ENCODE measurements around the gene CLEC16A. TPM values are rescaled to one million over a fixed set of nuclear protein-coding genes. Genes with fewer than 3 reads are reported as not detected.

Gene CLEC16A
- total RNA-seq, 1 donor from 2014 or later: 14.6 TPM

DNA sequence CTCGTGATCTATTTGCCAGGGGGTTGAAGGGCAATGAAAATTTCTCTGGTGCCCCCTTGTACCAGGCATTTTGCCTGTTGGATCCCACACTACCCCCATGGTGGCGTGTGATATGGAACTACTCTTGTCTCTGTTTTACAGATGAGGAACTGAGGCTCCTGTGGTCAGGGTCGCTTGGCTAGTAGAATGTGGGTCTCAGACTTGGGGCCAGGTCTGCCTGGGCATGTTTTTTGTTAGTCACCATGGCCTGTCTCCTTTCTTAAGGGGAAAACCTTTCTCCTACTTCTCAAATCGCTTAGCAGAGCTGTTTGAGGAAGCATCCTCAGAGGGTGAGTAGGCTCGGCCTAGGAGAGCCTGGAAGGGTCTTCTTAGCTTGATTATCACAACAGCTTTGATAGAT, 51.2 kb downstream of the CLEC16A start:
- Histone ChIP-seq H3K9me3 (ENCODE audit: control insufficient read depth in 3 of 3, low read length in 3 of 3) (no peaks in the 10 kb centered on the region), H3K27ac (ENCODE audit: low read depth, low read length) (no peak overlapping the region), H3K9ac (ENCODE audit: low read depth in 1 of 3, low read length in 3 of 3) (no peak overlapping the region), H3K4me1 (ENCODE audit: control insufficient read depth in 3 of 3, insufficient read depth in 3 of 3, low read length in 3 of 3) (no peaks in the 10 kb centered on the region), H3K36me3 (ENCODE audit: control insufficient read depth in 3 of 3, insufficient read depth in 3 of 3, low read length in 3 of 3) (peaks cover 10 to 25% (median 22%) of the 10 kb centered on the region in 3 donors), H3K27me3 (ENCODE audit: control insufficient read depth in 3 of 3, insufficient read depth in 3 of 3, low read length in 3 of 3) (no peaks in the 10 kb centered on the region), H3K4me3 (ENCODE audit: low read length in 3 of 3) (no peak overlapping the region)

DNA sequence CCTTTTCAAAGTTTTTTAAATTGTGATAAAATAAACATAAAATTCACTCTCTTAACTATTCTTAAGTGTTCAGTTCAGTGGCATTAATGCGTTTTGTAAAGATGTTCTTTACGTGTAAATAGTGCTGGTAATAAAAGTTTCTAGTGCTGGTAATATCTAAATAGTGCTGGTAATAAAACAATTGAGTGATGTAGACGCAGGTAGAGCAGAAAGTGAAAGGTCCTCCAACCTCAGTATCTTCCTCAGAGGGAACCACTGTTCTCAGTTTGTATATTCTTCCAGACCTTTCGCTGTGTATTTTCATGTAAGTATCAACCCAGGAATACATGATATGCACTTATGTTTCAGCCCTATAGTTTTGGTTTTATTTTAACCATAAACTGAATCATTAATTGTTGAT, 53.1 kb downstream of the CLEC16A start:
- no peaks in the 10 kb centered on the region for H3K9me3 ChIP-seq (ENCODE audit: control insufficient read depth in 3 of 3, low read length in 3 of 3)
- H3K4me3 ChIP-seq (ENCODE audit: low read length in 3 of 3): no peak overlapping the region
- H3K36me3 ChIP-seq (ENCODE audit: control insufficient read depth in 3 of 3, insufficient read depth in 3 of 3, low read length in 3 of 3): peaks cover 10 to 22% (median 20%) of the 10 kb centered on the region in 3 donors
- H3K9ac ChIP-seq (ENCODE audit: low read depth in 1 of 3, low read length in 3 of 3): no peak overlapping the region
- no peaks in the 10 kb centered on the region for H3K4me1 ChIP-seq (ENCODE audit: control insufficient read depth in 3 of 3, insufficient read depth in 3 of 3, low read length in 3 of 3)
- no peaks in the 10 kb centered on the region for H3K27me3 ChIP-seq (ENCODE audit: control insufficient read depth in 3 of 3, insufficient read depth in 3 of 3, low read length in 3 of 3)
- no peak overlapping the region for H3K27ac ChIP-seq (ENCODE audit: low read depth, low read length)

DNA sequence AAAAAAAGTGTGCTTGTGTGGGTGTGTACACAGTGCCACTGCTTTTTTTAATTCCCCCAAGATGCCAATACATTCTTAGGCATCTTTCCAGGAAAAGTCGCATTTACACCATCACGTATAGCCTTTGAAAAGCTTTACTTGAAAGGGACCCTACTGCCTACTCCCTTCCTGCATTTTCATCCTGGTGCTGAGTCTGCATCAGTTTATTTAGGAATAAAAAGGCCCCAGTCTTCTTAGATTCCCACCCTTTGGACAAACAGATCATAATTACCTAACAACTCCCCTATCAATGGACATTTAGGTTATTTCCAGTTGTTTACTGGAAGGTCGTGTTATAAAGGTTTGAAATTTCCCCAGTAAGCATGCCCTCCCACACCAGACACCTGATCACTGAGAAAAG, 54.9 kb downstream of the CLEC16A start:
- no peak overlapping the region for H3K27ac ChIP-seq (ENCODE audit: low read depth, low read length)
- no peak overlapping the region for H3K4me3 ChIP-seq (ENCODE audit: low read length in 3 of 3)
- no peaks in the 10 kb centered on the region for H3K27me3 ChIP-seq (ENCODE audit: control insufficient read depth in 3 of 3, insufficient read depth in 3 of 3, low read length in 3 of 3)
- no peak overlapping the region for H3K9ac ChIP-seq (ENCODE audit: low read depth in 1 of 3, low read length in 3 of 3)
- H3K4me1 ChIP-seq (ENCODE audit: control insufficient read depth in 3 of 3, insufficient read depth in 3 of 3, low read length in 3 of 3): peaks cover 4 to 5% (median 4%) of the 10 kb centered on the region in 3 donors
- peaks cover 12 to 26% (median 14%) of the 10 kb centered on the region in 3 donors for H3K36me3 ChIP-seq (ENCODE audit: control insufficient read depth in 3 of 3, insufficient read depth in 3 of 3, low read length in 3 of 3)
- no peaks in the 10 kb centered on the region for H3K9me3 ChIP-seq (ENCODE audit: control insufficient read depth in 3 of 3, low read length in 3 of 3)

DNA sequence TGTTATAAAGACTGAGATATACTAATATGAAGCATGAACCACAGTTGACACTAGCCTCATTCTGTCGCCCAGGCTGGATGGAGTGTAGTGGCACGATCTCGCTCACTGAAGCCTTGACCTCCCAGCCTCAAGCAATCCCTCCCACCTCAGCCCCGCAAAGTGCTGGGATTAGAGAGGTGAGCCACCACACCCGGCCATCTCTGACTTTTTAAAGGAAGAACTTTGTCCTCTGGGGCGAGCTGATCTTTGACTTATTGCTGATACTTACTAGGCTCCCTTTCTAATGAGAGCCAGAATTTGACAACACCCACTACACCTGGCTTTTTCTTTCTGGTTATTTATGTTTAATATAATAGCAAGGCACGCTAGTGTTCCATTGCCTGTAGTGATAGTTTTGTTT, 57.2 kb downstream of the CLEC16A start:
- Histone ChIP-seq H3K27ac (ENCODE audit: low read depth, low read length) (no peak overlapping the region), H3K9ac (ENCODE audit: low read depth in 1 of 3, low read length in 3 of 3) (no peak overlapping the region), H3K36me3 (ENCODE audit: control insufficient read depth in 3 of 3, insufficient read depth in 3 of 3, low read length in 3 of 3) (peaks cover 3 to 14% (median 9%) of the 10 kb centered on the region in 3 donors), H3K27me3 (ENCODE audit: control insufficient read depth in 3 of 3, insufficient read depth in 3 of 3, low read length in 3 of 3) (no peaks in the 10 kb centered on the region), H3K9me3 (ENCODE audit: control insufficient read depth in 3 of 3, low read length in 3 of 3) (no peaks in the 10 kb centered on the region), H3K4me1 (ENCODE audit: control insufficient read depth in 3 of 3, insufficient read depth in 3 of 3, low read length in 3 of 3) (peaks cover 9 to 15% (median 13%) of the 10 kb centered on the region in 3 donors), H3K4me3 (ENCODE audit: low read length in 3 of 3) (no peak overlapping the region)

DNA sequence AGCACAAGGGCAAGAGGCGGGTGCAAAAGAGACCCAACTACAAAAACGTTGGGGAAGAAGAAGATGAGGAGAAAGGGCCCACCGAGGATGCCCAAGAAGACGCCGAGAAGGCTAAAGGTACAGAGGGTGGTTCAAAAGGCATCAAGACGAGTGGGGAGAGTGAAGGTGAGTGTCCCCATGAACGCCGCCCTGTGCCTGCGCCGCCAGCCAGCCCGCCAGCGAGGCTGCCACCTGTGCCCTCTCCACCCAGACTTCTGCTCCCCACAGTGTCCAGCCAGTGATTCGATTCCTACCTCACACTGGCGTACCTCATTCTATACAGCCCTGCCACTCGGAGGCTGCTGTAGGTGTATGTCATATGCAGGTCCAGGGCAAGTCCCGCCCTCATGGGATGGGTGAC, 58.8 kb downstream of the CLEC16A start:
- Histone ChIP-seq H3K27me3 (ENCODE audit: control insufficient read depth in 3 of 3, insufficient read depth in 3 of 3, low read length in 3 of 3) (no peaks in the 10 kb centered on the region), H3K9ac (ENCODE audit: low read depth in 1 of 3, low read length in 3 of 3) (no peak overlapping the region), H3K36me3 (ENCODE audit: control insufficient read depth in 3 of 3, insufficient read depth in 3 of 3, low read length in 3 of 3) (peaks cover 0 to 10% (median 9%) of the 10 kb centered on the region in 3 donors), H3K4me3 (ENCODE audit: low read length in 3 of 3) (no peak overlapping the region), H3K27ac (ENCODE audit: low read depth, low read length) (no peak overlapping the region), H3K4me1 (ENCODE audit: control insufficient read depth in 3 of 3, insufficient read depth in 3 of 3, low read length in 3 of 3) (peaks cover 9 to 21% (median 13%) of the 10 kb centered on the region in 3 donors), H3K9me3 (ENCODE audit: control insufficient read depth in 3 of 3, low read length in 3 of 3) (no peaks in the 10 kb centered on the region)

DNA sequence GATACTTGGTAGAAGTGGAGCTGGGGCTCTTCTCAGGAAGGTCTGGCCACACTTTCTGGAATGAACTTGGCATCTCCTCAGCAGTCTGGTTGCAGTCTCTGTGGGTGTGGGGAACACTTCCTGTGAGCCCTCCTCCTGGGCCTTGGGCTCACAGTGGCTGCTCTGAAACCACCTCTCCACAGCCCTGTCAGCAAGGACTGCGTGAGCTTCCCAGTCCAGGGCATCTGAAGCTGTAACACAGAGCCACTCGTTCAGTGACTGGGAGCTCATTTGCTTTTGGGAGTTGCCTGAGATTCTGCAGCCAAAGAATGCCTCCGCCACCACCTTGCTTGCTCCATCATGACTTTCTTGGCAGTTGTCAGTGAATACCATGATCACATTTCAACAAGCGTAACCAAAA, 60.0 kb downstream of the CLEC16A start:
- no peak overlapping the region for H3K27ac ChIP-seq (ENCODE audit: low read depth, low read length)
- no peak overlapping the region for H3K4me3 ChIP-seq (ENCODE audit: low read length in 3 of 3)
- H3K36me3 ChIP-seq (ENCODE audit: control insufficient read depth in 3 of 3, insufficient read depth in 3 of 3, low read length in 3 of 3): peaks cover 0 to 10% (median 9%) of the 10 kb centered on the region in 3 donors
- H3K27me3 ChIP-seq (ENCODE audit: control insufficient read depth in 3 of 3, insufficient read depth in 3 of 3, low read length in 3 of 3): no peaks in the 10 kb centered on the region
- no peaks in the 10 kb centered on the region for H3K9me3 ChIP-seq (ENCODE audit: control insufficient read depth in 3 of 3, low read length in 3 of 3)
- peak overlapping the region in 1 of 3 donors; percentile 28 for H3K9ac ChIP-seq (ENCODE audit: low read depth in 1 of 3, low read length in 3 of 3)
- peaks cover 9 to 21% (median 13%) of the 10 kb centered on the region in 3 donors for H3K4me1 ChIP-seq (ENCODE audit: control insufficient read depth in 3 of 3, insufficient read depth in 3 of 3, low read length in 3 of 3)

DNA sequence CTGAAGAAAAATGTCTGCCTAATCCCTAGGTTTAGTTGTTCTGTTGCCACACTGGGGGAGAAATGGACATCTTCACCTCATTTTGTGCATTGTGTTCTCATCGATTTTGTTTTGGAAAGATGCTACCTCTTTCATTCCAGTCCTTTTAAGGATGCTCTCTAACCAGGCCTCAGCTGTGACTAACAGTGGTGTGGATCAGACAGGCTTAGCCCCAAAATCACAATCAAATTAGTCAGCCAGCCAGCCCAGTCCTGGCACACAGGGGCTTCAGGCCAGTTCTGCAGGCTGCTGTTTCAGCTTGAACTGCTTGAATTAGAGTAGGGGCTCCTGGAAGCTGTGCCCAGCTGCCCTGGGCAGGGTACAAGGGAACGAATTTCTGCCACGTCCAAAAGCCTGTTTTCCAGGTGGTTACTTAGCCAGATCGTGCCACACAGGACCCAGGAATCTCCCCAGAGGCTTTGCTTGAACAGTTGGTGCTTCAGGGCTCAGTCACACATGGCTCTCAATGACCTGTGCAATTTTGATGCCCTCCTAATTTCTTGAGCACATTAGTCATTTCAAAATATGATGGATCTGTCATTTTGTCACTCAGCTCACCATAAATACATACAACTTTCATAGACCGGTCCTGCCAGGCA, 60.7 kb downstream of the CLEC16A start:
- Histone ChIP-seq H3K27me3 (ENCODE audit: control insufficient read depth in 3 of 3, insufficient read depth in 3 of 3, low read length in 3 of 3) (no peaks in the 10 kb centered on the region), H3K4me1 (ENCODE audit: control insufficient read depth in 3 of 3, insufficient read depth in 3 of 3, low read length in 3 of 3) (peaks cover 9 to 21% (median 13%) of the 10 kb centered on the region in 3 donors), H3K9ac (ENCODE audit: low read depth in 1 of 3, low read length in 3 of 3) (no peak overlapping the region), H3K27ac (ENCODE audit: low read depth, low read length) (no peak overlapping the region), H3K4me3 (ENCODE audit: low read length in 3 of 3) (no peak overlapping the region), H3K9me3 (ENCODE audit: control insufficient read depth in 3 of 3, low read length in 3 of 3) (no peaks in the 10 kb centered on the region), H3K36me3 (ENCODE audit: control insufficient read depth in 3 of 3, insufficient read depth in 3 of 3, low read length in 3 of 3) (peaks cover 0 to 10% (median 9%) of the 10 kb centered on the region in 3 donors)

DNA sequence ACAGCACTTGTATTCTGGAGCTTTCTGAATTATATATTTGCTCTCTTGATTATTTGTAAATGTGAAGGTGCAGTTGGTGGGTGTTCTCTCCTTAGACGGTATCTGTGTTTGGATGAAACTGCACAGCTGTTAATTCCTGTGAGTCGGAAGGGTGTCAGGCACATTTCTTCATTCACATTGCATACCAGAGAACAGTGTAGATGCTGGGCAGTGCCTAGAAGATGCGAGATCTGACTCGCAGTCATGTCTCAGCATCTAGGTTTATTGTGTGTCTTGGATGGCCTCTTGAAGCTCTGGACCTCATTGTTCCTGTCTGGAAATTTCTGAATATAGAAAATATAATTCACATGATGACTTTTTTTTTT, 61.2 kb downstream of the CLEC16A start:
- H3K9me3 ChIP-seq (ENCODE audit: control insufficient read depth in 3 of 3, low read length in 3 of 3): no peaks in the 10 kb centered on the region
- no peaks in the 10 kb centered on the region for H3K27me3 ChIP-seq (ENCODE audit: control insufficient read depth in 3 of 3, insufficient read depth in 3 of 3, low read length in 3 of 3)
- peaks cover 0 to 10% (median 9%) of the 10 kb centered on the region in 3 donors for H3K36me3 ChIP-seq (ENCODE audit: control insufficient read depth in 3 of 3, insufficient read depth in 3 of 3, low read length in 3 of 3)
- peaks cover 9 to 21% (median 13%) of the 10 kb centered on the region in 3 donors for H3K4me1 ChIP-seq (ENCODE audit: control insufficient read depth in 3 of 3, insufficient read depth in 3 of 3, low read length in 3 of 3)
- H3K9ac ChIP-seq (ENCODE audit: low read depth in 1 of 3, low read length in 3 of 3): no peak overlapping the region
- H3K4me3 ChIP-seq (ENCODE audit: low read length in 3 of 3): no peak overlapping the region
- H3K27ac ChIP-seq (ENCODE audit: low read depth, low read length): no peak overlapping the region

DNA sequence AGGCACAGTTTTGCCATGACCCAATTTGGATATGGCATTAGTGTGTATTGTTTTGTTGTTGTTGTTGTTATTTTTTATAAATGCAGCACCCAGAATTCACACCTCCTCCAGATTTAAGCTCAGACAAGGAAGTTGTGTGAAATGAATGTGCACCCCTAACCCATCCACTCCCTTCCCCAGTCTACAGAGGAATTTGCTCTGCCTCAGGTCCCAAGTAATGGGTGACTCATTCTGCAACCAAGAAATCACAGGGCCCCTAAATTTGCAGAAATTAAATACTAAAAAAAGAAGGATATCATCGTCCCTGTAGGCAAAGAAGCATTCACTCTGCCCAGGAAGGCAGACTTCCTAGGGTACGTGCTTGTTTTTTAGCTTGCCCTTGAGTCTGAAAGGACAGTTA, 62.3 kb downstream of the CLEC16A start:
- Histone ChIP-seq H3K9ac (ENCODE audit: low read depth in 1 of 3, low read length in 3 of 3) (no peak overlapping the region), H3K4me3 (ENCODE audit: low read length in 3 of 3) (no peak overlapping the region), H3K36me3 (ENCODE audit: control insufficient read depth in 3 of 3, insufficient read depth in 3 of 3, low read length in 3 of 3) (peaks cover 0 to 10% (median 9%) of the 10 kb centered on the region in 3 donors), H3K27ac (ENCODE audit: low read depth, low read length) (no peak overlapping the region), H3K4me1 (ENCODE audit: control insufficient read depth in 3 of 3, insufficient read depth in 3 of 3, low read length in 3 of 3) (peaks cover 11 to 26% (median 18%) of the 10 kb centered on the region in 3 donors), H3K27me3 (ENCODE audit: control insufficient read depth in 3 of 3, insufficient read depth in 3 of 3, low read length in 3 of 3) (no peaks in the 10 kb centered on the region), H3K9me3 (ENCODE audit: control insufficient read depth in 3 of 3, low read length in 3 of 3) (no peaks in the 10 kb centered on the region)

DNA sequence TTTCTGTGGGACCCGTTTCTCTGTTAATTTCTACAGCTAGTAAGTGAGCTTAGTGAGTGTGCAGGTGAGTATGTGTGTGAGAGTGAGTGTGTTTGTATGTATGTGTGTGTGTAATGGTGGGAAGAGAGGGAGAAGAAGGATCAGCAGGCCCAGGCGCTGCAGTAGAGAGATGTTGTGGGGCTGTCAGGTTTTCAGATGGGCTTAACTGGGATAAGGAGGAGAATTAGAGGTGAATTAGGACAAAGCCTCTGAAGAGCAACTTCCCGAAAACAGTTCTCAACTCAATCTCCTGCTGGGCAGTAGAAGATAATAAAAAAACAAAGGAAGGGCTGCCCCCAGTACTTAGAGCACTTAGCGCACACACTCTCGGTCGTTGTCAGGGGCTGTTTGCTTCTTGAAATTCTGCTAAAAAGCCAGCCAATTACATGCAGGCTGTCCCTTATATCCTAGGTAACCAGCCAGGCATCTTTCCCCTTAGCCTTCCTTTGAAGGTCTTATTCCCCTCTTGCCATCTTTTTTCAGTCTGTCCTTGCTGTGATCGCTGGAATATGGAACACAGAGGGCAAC, 63.4 kb downstream of the CLEC16A start:
- Histone ChIP-seq H3K36me3 (ENCODE audit: control insufficient read depth in 3 of 3, insufficient read depth in 3 of 3, low read length in 3 of 3) (peaks cover 0 to 9% (median 9%) of the 10 kb centered on the region in 3 donors), H3K27ac (ENCODE audit: low read depth, low read length) (no peak overlapping the region)

More for the DNA sequence above, 63.4 kb downstream of the CLEC16A start:
- Histone ChIP-seq H3K27me3 (ENCODE audit: control insufficient read depth in 3 of 3, insufficient read depth in 3 of 3, low read length in 3 of 3) (no peaks in the 10 kb centered on the region), H3K4me1 (ENCODE audit: control insufficient read depth in 3 of 3, insufficient read depth in 3 of 3, low read length in 3 of 3) (peaks cover 11 to 26% (median 18%) of the 10 kb centered on the region in 3 donors), H3K9ac (ENCODE audit: low read depth in 1 of 3, low read length in 3 of 3) (no peak overlapping the region), H3K9me3 (ENCODE audit: control insufficient read depth in 3 of 3, low read length in 3 of 3) (no peaks in the 10 kb centered on the region), H3K4me3 (ENCODE audit: low read length in 3 of 3) (no peak overlapping the region)

Measured in skeletal muscle tissue (tissue), 4 donors.